Fibroblast of pulmonary artery (primary cell): ENCODE measurements around the gene ESYT3.

Source experiments
- DNase-seq: peaks from one replicate; pipeline ENCODE4 v3.0.0-alpha.2; 2010; ENCODE audit warnings: low read depth
- H3K4me3 ChIP-seq: replicated peaks from 2 replicates; pipeline ENCODE4 v1.5.1; 2011; ENCODE audit warnings: low read depth, mild to moderate bottlenecking, control low read depth, low read length, moderate library complexity
- CTCF ChIP-seq: IDR thresholded peaks from 2 replicates; pipeline ENCODE4 v1.5.1; 2011; ENCODE audit warnings: mild to moderate bottlenecking, control low read depth, low read length, inconsistent platforms; ENCODE audit errors: missing control alignments

Gene ESYT3

GRCh38 chr3:138456961-138457862 lies 22.8 kb downstream of the ESYT3 start:
- no peak for TF ChIP-seq CTCF
- no peak for DNase-seq
- H3K4me3 ChIP-seq, result no peak overlapping the region

GRCh38 chr3:138457863-138458735 lies 23.7 kb downstream of the ESYT3 start:
- TF ChIP-seq CTCF, result no peak
- H3K4me3 ChIP-seq, result no peak overlapping the region
- no peak for DNase-seq

GRCh38 chr3:138458774-138459499 lies 24.5 kb downstream of the ESYT3 start:
- H3K4me3 ChIP-seq, result no peak overlapping the region
- DNase-seq, result no peak
- no peak for TF ChIP-seq CTCF

- DNase-seq, result no peak
- no peak for TF ChIP-seq CTCF
These were observed 25.5 kb downstream of the ESYT3 start for GRCh38 chr3:138459619-138460535.

GRCh38 chr3:138460536-138461205 lies 26.3 kb downstream of the ESYT3 start:
- DNase-seq, result no peak
- H3K4me3 ChIP-seq, result no peak overlapping the region
- no peak for TF ChIP-seq CTCF

More at GRCh38 chr3:138459619-138460535, 25.5 kb downstream of the ESYT3 start:
- H3K4me3 ChIP-seq, result no peak overlapping the region

- H3K4me3 ChIP-seq, result no peak overlapping the region
- no peak for TF ChIP-seq CTCF
- peak; percentile 16 for DNase-seq
These were observed 26.8 kb downstream of the ESYT3 start for GRCh38 chr3:138461246-138461645.
